SU-DHL-6 (cell line): ENCODE data around the gene EIF4EBP2.

Source experiments
- EZH2phosphoT487 ChIP-seq: fragments of 200-600 bp; sonication (generic), shearing (Covaris generic); conservative IDR thresholded peaks from 2 replicates; pipeline ENCODE4 v1.6.1; 2018; ENCODE audit warnings: mild to moderate bottlenecking, antibody characterized with exemption, low read length, moderate library complexity, mixed read lengths
- TF ChIP-seq, protein P1 (sequence below): fragments of 200-600 bp; sonication (generic); IDR thresholded peaks from one replicate; pipeline ENCODE4 v1.5.1; 2017; ENCODE audit warnings: antibody characterized with exemption, mild to moderate bottlenecking, low read length, moderate library complexity; ENCODE audit not compliant: insufficient read depth, poor library complexity, severe bottlenecking

GRCh38 chr10:70455213-70455630 is 51.3 kb downstream of the EIF4EBP2 start:
- TF ChIP-seq, protein P1, sequence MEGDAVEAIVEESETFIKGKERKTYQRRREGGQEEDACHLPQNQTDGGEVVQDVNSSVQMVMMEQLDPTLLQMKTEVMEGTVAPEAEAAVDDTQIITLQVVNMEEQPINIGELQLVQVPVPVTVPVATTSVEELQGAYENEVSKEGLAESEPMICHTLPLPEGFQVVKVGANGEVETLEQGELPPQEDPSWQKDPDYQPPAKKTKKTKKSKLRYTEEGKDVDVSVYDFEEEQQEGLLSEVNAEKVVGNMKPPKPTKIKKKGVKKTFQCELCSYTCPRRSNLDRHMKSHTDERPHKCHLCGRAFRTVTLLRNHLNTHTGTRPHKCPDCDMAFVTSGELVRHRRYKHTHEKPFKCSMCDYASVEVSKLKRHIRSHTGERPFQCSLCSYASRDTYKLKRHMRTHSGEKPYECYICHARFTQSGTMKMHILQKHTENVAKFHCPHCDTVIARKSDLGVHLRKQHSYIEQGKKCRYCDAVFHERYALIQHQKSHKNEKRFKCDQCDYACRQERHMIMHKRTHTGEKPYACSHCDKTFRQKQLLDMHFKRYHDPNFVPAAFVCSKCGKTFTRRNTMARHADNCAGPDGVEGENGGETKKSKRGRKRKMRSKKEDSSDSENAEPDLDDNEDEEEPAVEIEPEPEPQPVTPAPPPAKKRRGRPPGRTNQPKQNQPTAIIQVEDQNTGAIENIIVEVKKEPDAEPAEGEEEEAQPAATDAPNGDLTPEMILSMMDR = no peak
- no peak for TF ChIP-seq EZH2phosphoT487
